ENCODE measurements around the gene TMEM88. TPM values are rescaled to one million over a fixed set of nuclear protein-coding genes. Genes with fewer than 3 reads are reported as not detected.
A peak's percentile ranks its signal among the peaks of the same experiment; 100 is the strongest.

TMEM88 gene
- total and polyA plus RNA-seq, 2 of the 13 experiments (the other 11 are each of a cell fraction or from before 2014, with no cell fraction given), result 0.31 to 0.66 TPM

DNA sequence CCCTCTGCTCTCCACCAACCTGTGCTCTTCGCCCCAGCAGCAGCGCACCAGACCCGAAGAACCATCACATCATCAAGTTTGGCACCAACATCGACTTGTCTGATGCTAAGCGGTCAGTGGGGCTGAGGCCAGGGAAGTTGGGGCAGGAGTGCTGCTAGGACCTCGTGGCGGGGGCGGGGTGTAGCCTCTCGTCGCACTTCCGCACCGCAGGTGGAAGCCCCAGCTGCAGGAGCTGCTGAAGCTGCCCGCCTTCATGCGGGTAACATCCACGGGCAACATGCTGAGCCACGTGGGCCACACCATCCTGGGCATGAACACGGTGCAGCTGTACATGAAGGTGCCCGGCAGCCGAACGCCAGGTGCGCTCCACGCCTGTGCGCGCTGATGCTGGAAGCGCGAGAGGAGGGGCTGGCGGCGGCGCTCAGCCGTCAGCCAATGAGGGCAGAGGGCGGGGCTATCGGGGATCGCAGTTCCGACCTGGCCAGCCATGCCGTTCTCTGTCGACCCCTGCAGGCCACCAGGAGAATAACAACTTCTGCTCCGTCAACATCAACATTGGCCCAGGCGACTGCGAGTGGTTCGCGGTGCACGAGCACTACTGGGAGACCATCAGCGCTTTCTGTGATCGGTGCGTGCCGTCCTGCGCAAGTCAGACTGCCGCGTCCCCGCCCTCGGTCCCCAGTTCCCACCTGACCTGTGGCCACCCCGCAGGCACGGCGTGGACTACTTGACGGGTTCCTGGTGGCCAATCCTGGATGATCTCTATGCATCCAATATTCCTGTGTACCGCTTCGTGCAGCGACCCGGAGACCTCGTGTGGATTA, 3.2 kb upstream of the TMEM88 start (continued):
- TF ChIP-seq, protein P1, sequence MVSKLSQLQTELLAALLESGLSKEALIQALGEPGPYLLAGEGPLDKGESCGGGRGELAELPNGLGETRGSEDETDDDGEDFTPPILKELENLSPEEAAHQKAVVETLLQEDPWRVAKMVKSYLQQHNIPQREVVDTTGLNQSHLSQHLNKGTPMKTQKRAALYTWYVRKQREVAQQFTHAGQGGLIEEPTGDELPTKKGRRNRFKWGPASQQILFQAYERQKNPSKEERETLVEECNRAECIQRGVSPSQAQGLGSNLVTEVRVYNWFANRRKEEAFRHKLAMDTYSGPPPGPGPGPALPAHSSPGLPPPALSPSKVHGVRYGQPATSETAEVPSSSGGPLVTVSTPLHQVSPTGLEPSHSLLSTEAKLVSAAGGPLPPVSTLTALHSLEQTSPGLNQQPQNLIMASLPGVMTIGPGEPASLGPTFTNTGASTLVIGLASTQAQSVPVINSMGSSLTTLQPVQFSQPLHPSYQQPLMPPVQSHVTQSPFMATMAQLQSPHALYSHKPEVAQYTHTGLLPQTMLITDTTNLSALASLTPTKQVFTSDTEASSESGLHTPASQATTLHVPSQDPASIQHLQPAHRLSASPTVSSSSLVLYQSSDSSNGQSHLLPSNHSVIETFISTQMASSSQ (IDR thresholded peaks at IDR 0.05; ENCODE audit: low read depth), result no peak
- TF ChIP-seq, protein P1 (CRISPR knock-in tag; IDR thresholded peaks at IDR 0.05; ENCODE audit: borderline replicate concordance), result no peak
- TF ChIP-seq, protein P2, sequence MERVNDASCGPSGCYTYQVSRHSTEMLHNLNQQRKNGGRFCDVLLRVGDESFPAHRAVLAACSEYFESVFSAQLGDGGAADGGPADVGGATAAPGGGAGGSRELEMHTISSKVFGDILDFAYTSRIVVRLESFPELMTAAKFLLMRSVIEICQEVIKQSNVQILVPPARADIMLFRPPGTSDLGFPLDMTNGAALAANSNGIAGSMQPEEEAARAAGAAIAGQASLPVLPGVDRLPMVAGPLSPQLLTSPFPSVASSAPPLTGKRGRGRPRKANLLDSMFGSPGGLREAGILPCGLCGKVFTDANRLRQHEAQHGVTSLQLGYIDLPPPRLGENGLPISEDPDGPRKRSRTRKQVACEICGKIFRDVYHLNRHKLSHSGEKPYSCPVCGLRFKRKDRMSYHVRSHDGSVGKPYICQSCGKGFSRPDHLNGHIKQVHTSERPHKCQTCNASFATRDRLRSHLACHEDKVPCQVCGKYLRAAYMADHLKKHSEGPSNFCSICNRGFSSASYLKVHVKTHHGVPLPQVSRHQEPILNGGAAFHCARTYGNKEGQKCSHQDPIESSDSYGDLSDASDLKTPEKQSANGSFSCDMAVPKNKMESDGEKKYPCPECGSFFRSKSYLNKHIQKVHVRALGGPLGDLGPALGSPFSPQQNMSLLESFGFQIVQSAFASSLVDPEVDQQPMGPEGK (CRISPR knock-in tag; IDR thresholded peaks at IDR 0.05), result peak; percentile 59
- TF ChIP-seq ZNF432 (CRISPR knock-in tag; IDR thresholded peaks at IDR 0.05; ENCODE audit: borderline replicate concordance) (no peak), MAFF (IDR thresholded peaks at IDR 0.05; ENCODE audit: low read depth, low read length) (no peak), CENPT (CRISPR knock-in tag; IDR thresholded peaks at IDR 0.05; ENCODE audit: low read depth) (no peak), TEAD2 (CRISPR knock-in tag; IDR thresholded peaks at IDR 0.05) (no peak), SP5 (CRISPR knock-in tag; IDR thresholded peaks at IDR 0.05; ENCODE audit: borderline replicate concordance, low read depth) (no peak), U2AF1 (optimal IDR thresholded peaks at IDR 0.05; ENCODE audit: low read depth, low read length) (no peak), SAP130 (CRISPR knock-in tag; IDR thresholded peaks at IDR 0.05; ENCODE audit: low read depth) (peak; percentile 67), RXRB (CRISPR knock-in tag; IDR thresholded peaks at IDR 0.05; ENCODE audit: borderline replicate concordance) (no peak), ZNF761 (CRISPR knock-in tag; conservative IDR thresholded peaks at IDR 0.05) (0 out of 2 replicates have a peak, but pooled peaks have one; percentile 30), STAG1 (CRISPR knock-in tag; IDR thresholded peaks at IDR 0.05) (peak; percentile 93), ZNF891 (CRISPR knock-in tag; IDR thresholded peaks at IDR 0.05) (0 out of 2 replicates have a peak, but pooled peaks have one; percentile 19), ZNF605 (CRISPR knock-in tag; IDR thresholded peaks at IDR 0.05) (peak; percentile 65), BRD4 (CRISPR knock-in tag; IDR thresholded peaks at IDR 0.05) (no peak)
- TF ChIP-seq, protein P3, sequence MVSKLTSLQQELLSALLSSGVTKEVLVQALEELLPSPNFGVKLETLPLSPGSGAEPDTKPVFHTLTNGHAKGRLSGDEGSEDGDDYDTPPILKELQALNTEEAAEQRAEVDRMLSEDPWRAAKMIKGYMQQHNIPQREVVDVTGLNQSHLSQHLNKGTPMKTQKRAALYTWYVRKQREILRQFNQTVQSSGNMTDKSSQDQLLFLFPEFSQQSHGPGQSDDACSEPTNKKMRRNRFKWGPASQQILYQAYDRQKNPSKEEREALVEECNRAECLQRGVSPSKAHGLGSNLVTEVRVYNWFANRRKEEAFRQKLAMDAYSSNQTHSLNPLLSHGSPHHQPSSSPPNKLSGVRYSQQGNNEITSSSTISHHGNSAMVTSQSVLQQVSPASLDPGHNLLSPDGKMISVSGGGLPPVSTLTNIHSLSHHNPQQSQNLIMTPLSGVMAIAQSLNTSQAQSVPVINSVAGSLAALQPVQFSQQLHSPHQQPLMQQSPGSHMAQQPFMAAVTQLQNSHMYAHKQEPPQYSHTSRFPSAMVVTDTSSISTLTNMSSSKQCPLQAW (CRISPR knock-in tag; IDR thresholded peaks at IDR 0.05), result no peak
- TF ChIP-seq, protein P4, sequence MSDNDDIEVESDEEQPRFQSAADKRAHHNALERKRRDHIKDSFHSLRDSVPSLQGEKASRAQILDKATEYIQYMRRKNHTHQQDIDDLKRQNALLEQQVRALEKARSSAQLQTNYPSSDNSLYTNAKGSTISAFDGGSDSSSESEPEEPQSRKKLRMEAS (IDR thresholded peaks at IDR 0.05), result peak; percentile 47; the same call in 1 of the 2 replicates
- TF ChIP-seq, protein P5, sequence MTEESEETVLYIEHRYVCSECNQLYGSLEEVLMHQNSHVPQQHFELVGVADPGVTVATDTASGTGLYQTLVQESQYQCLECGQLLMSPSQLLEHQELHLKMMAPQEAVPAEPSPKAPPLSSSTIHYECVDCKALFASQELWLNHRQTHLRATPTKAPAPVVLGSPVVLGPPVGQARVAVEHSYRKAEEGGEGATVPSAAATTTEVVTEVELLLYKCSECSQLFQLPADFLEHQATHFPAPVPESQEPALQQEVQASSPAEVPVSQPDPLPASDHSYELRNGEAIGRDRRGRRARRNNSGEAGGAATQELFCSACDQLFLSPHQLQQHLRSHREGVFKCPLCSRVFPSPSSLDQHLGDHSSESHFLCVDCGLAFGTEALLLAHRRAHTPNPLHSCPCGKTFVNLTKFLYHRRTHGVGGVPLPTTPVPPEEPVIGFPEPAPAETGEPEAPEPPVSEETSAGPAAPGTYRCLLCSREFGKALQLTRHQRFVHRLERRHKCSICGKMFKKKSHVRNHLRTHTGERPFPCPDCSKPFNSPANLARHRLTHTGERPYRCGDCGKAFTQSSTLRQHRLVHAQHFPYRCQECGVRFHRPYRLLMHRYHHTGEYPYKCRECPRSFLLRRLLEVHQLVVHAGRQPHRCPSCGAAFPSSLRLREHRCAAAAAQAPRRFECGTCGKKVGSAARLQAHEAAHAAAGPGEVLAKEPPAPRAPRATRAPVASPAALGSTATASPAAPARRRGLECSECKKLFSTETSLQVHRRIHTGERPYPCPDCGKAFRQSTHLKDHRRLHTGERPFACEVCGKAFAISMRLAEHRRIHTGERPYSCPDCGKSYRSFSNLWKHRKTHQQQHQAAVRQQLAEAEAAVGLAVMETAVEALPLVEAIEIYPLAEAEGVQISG (CRISPR knock-in tag; IDR thresholded peaks at IDR 0.05), result peak; percentile 56; the same call in 1 of the 2 replicates

Measured in HepG2 (cell line).